GM13976 (cell line): Measurements from ENCODE around the gene ZFP62.

Source experiments
- DNase-seq: peaks from one replicate; pipeline ENCODE4 v3.0.0; 2012; ENCODE audit warnings: low spot score
- CTCF ChIP-seq: IDR thresholded peaks from 2 replicates; pipeline ENCODE4 v1.5.1; 2012; ENCODE audit warnings: borderline replicate concordance, mild to moderate bottlenecking; ENCODE audit not compliant: insufficient read depth; ENCODE audit errors: extremely low read depth, missing control alignments, control extremely low read depth
- in situ Hi-C: fragments of 300-500 bp; cut with MboI; formaldehyde crosslinking; loops from one replicate; pipeline ENCODE4 v1.12.0; 2022; ENCODE audit warnings: low sequenced_read_pairs, mixed read lengths, inconsistent platforms; ENCODE audit not compliant: unreplicated experiment

Gene ZFP62

GRCh38 chr5:180799194-180799593 lies 61.9 kb downstream of the ZFP62 start:
- no peak for DNase-seq
- no peak for TF ChIP-seq CTCF
- in situ Hi-C loops: no loop called here

- in situ Hi-C loops: no loop called here
- TF ChIP-seq CTCF: no peak
- no peak for DNase-seq
Measured at GRCh38 chr5:180798193-180798592, 62.9 kb downstream of the ZFP62 start.
